Coronary artery (tissue), 2 donors: ENCODE measurements around the gene SMCO4.

Experiments
- DNase-seq: peaks from one replicate; pipeline ENCODE4 v3.0.0-alpha.2; 2017; ENCODE audit warnings: low spot score
- H3K27ac ChIP-seq, 2 donors: fragments of 200-600 bp; sonication (generic); one replicate each; pipeline ENCODE4 v1.5.1; 2016 to 2019
- H3K4me3 ChIP-seq: fragments of 200-600 bp; sonication (generic); 2 replicates; pipeline ENCODE4 v1.5.1; 2016; ENCODE audit warnings: mild to moderate bottlenecking, moderate library complexity
- TF ChIP-seq, protein P1 (sequence below): fragments of 200-600 bp; sonication (generic); IDR thresholded peaks from one replicate; pipeline ENCODE4 v1.5.1; 2019; ENCODE audit warnings: antibody characterized with exemption

SMCO4 gene

GRCh38 chr11:93485983-93486382, 57.2 kb downstream of the SMCO4 start:
- no peak overlapping the region for H3K27ac ChIP-seq
- TF ChIP-seq, protein P1, sequence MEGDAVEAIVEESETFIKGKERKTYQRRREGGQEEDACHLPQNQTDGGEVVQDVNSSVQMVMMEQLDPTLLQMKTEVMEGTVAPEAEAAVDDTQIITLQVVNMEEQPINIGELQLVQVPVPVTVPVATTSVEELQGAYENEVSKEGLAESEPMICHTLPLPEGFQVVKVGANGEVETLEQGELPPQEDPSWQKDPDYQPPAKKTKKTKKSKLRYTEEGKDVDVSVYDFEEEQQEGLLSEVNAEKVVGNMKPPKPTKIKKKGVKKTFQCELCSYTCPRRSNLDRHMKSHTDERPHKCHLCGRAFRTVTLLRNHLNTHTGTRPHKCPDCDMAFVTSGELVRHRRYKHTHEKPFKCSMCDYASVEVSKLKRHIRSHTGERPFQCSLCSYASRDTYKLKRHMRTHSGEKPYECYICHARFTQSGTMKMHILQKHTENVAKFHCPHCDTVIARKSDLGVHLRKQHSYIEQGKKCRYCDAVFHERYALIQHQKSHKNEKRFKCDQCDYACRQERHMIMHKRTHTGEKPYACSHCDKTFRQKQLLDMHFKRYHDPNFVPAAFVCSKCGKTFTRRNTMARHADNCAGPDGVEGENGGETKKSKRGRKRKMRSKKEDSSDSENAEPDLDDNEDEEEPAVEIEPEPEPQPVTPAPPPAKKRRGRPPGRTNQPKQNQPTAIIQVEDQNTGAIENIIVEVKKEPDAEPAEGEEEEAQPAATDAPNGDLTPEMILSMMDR = no peak
- no peak for DNase-seq
- no peak overlapping the region for H3K4me3 ChIP-seq

- DNase-seq = no peak
- TF ChIP-seq, protein P1 = no peak
- Histone ChIP-seq H3K4me3 (no peak overlapping the region), H3K27ac (no peak overlapping the region)
Observed at GRCh38 chr11:93484716-93485115, 58.5 kb downstream of the SMCO4 start.

- H3K4me3 ChIP-seq = no peak overlapping the region
- TF ChIP-seq, protein P1 = no peak
- no peak overlapping the region for H3K27ac ChIP-seq
- no peak for DNase-seq
Observed at GRCh38 chr11:93482556-93482955, 60.6 kb downstream of the SMCO4 start.

- Histone ChIP-seq H3K27ac (no peak overlapping the region), H3K4me3 (no peak overlapping the region)
- no peak for DNase-seq
- TF ChIP-seq, protein P1 = no peak
Observed at GRCh38 chr11:93481696-93482095, 61.5 kb downstream of the SMCO4 start.

DNA sequence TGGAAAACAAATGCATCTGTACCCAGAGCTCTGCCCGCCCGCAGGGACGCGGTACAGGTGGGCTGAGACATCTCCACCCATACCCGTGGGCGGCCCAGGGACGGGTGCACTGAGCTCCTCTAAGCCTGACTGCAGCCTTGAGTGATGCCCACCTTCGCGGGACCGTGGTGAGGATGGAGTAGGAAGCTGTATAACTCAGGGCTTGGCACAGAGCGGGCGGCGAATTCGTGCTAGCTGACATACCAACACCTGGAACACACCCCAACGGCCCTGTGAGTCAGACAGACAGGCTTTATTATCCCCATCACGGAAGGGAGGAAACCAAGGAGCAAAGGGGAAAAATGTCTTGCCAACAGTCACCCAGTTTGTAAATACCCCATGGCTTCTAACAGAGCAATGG, 61.9 kb downstream of the SMCO4 start:
- DNase-seq = no peak
- H3K27ac ChIP-seq = no peak overlapping the region
- no peak overlapping the region for H3K4me3 ChIP-seq
- TF ChIP-seq, protein P1 = no peak

- H3K4me3 ChIP-seq = no peak overlapping the region
- no peak overlapping the region for H3K27ac ChIP-seq
- no peak for DNase-seq
- TF ChIP-seq, protein P1 = no peak
Observed at GRCh38 chr11:93480756-93481155, 62.4 kb downstream of the SMCO4 start.

GRCh38 chr11:93480256-93480655, 62.9 kb downstream of the SMCO4 start:
- no peak overlapping the region for H3K4me3 ChIP-seq
- TF ChIP-seq, protein P1 = no peak
- H3K27ac ChIP-seq = no peak overlapping the region
- no peak for DNase-seq
